HG02884 (cell line): Measurements from ENCODE around the gene MTHFD1L.

Source experiments
- ATAC-seq: cut with Tn5 transposase; IDR thresholded peaks from one replicate; pipeline ENCODE4 v1.9.1; 2021; ENCODE audit warnings: mild to moderate bottlenecking, moderate library complexity; ENCODE audit not compliant: unreplicated experiment

Gene MTHFD1L

GRCh38 chr6:150987371-150987828 lies 121.9 kb downstream of the MTHFD1L start:
- peak; percentile 91 for ATAC-seq

- ATAC-seq: no peak
Observed at GRCh38 chr6:150987855-150988464, 122.5 kb downstream of the MTHFD1L start.

DNA sequence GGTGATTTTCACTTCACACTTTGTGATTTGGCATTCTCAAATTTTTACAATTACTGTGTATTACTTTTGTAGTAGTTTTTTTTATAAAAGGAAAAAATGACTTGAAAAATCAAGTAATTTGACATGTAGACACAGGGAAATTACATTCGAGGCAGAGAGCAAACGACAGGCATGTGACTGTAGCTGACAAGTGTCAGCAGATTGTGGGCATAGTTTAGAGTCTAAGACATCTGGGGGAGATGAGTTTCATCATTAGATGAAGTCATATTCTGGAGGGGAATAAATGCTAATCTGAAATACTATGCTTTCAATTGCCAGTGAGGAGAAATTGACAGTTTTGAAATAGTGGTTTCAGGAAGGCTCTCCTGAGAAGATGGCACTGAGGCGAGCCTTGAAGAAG lies 126.0 kb downstream of the MTHFD1L start:
- ATAC-seq: no peak

DNA sequence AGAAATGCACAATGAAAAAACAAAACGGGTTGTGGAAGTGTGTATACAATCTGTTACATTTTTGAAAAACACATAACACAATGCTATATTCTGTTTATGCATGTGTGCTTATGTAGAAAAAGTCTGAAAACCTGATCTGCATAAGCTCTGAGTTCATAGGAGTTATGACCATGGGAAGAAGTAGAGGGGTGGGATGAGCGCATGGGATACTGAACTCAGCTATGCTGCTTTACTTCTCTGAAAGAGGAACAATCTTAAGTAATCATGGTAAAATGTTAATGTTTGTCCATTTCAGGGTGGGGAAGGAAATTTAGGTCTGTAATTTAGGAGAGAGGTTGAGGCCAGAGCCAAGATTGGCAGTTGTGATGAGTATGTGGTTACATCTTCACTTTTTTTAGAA lies 126.8 kb downstream of the MTHFD1L start:
- ATAC-seq: no peak

- ATAC-seq: no peak
Observed at GRCh38 chr6:150992703-150993102, 127.2 kb downstream of the MTHFD1L start.

DNA sequence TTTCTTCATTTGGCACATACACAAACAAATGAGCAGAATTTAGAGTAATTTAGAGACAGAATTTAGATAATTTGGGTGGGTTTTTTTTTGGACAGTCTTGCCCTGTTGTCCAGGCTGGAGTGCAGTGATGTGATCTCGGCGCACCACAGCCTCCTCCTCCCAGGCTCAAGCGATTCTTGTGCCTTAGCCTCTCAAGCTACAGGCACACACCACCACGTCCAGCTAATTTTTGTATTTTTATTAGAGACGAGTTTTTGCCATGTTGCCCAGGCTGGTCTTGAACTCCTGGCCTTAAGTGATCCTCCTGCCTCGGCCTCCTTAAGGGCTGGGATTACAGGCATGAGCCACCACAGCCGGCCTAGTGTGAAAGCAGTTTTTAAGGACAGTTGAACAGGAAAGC lies 127.8 kb downstream of the MTHFD1L start:
- no peak for ATAC-seq

- ATAC-seq: no peak
Observed at GRCh38 chr6:150994026-150994425, 128.5 kb downstream of the MTHFD1L start.

DNA sequence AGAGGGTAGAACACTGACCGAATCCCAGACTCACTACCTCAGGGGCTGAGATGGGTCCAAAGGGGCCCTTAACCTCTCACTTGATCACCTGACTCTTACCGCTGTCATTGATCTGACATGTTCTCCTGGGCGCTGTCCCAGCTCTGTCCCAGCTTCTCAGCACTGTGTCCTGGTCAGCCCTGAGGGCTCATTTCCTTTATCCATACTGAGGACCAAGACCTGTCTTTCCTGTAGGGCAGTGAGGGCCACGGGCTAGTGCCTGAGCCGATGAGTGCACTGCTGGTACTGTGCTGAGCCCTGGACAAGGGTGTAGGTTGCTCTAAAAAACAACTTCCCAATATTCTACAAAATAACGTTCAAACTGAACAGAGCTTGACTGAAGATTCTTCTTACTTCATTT lies 131.5 kb downstream of the MTHFD1L start:
- no peak for ATAC-seq

DNA sequence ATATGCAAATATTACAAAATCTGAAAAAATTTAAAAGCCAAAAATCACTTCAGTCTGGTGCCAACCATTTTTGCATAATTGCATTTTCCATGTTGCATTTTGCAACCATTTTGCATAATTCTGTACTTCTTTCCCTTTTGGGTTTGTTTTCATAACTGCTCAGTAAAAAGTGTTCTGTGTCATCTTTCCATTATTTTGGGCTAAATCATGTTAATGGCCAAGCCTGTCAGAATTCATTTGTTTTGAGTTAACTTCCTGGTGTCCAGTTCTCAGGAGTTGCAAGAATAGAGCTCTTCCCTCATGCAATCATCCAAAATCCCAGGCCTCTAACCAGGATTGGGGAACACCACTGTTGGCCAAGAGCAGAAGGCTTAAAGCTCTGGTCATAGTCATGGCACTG lies 133.6 kb downstream of the MTHFD1L start:
- ATAC-seq: no peak

DNA sequence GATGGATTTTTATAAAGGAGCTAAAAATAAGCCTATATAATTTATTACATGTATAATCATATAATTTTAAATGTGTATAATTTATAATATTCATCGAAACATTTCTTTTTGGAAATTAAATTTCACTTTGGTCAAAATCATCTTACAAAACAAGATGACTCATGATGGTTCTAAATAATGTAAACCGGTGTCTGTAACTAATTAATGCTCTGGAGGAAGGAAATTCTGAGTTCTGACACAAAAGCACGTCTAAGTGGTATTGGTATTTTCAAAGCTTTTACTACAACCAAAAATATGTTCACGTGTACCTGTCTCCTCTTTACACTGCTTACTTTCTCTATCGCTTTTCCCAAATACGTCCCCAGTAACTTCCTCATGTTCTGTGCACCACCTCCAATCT lies 134.1 kb downstream of the MTHFD1L start:
- ATAC-seq: no peak

- no peak for ATAC-seq
Observed at GRCh38 chr6:151001387-151002056, 136.0 kb downstream of the MTHFD1L start.

DNA sequence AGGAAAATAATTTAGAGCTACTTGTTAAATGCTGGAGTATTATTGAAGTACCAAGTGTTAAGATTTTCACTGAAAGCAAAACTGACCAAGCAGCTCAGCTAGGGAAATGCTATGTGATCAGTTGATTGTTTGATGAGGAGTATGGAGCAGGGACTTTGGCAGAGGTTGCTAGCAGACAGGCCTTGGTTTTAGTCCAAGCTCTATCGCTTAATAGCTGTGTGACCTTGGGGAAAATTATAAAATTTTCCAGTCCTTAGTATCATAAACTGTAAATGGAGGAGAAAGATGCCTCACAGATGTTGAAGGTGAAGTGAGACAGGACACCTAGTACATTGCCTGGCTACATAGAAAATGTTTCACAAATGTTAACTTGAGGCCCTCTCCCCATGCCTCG lies 136.6 kb downstream of the MTHFD1L start:
- no peak for ATAC-seq

GRCh38 chr6:151002491-151002935 lies 137.0 kb downstream of the MTHFD1L start:
- no peak for ATAC-seq

DNA sequence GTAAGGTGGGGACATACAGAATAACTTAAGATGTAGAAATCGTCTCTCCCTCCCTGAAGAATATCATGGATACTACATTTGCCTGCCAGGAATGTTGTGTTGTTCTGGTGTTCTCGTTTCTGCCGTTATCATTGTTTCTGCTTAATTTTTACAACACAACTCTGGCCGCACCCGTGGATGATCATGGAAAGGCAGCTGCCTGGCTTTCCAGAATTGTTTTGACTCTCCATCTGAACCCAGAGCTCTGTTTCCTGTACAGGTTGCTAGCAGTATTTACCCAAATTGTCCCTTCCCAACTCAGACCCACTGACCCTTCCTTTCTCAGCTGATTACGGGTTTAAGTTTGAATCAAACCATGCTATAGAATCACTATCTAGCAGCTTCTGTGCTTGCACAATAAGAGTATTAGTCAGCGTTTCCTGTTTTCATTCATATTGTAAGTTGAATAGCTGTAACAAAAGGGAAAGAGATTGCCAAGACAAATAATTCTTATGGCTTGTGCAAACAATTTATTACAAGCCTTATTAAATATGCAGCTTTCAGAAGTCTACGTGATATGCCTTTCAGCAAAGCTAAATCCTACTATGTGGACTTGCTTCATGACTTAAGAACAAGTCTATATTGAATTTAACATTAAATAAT lies 139.0 kb downstream of the MTHFD1L start:
- ATAC-seq: no peak

DNA sequence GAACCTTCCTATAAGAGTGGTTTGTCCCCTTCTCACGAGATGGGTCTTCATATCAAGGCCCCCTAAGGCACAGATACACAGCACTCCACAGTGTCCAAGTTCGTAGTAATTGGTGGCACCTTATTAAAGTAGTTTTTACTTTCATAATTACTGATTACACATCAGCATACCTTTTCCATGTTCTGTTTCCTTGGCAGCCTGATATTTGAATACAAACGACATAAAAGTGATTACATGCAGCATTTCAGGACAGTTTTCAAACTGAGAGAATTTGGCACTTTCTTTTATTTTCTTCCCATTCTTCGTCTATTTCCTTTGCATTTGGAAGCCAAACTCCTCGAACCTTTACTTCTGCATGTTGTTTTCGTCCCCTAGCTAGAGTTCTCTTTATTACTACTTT lies 139.7 kb downstream of the MTHFD1L start:
- no peak for ATAC-seq

DNA sequence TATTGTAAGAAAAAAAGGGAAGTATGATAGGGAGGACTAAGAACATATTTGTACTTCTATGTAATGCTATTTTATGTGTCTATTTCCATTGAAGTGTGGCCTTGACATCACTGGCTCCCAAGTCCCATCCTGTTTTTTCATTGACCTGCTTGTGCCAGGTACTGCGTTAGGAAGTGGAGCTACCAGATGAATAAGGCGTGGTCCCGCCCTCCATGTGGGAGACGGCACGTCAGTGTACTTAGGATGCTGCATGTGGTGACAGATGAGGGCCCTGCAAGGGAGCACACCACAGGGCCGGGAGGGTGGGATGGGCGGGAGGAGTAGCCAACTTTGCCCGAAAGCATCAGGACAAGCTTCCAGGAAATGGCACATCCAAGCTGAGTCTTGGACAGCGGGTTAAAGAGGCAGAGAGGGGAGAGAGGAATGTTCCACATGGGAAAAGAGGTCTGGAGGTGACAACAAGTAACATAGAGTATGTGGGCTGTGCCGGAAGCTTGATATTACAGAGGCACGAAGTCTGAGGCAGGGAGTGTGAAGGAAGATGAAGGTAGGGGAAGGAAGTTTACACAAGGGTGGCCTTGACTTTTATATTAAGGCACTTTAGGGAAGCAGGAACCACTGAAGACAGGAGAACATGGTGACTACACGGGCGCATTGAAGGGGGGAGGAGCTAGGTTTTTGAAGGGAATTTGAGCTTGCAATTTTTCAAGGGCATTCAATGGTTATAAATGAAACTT lies 140.6 kb downstream of the MTHFD1L start:
- no peak for ATAC-seq

GRCh38 chr6:151007076-151007475 lies 141.6 kb downstream of the MTHFD1L start:
- no peak for ATAC-seq

DNA sequence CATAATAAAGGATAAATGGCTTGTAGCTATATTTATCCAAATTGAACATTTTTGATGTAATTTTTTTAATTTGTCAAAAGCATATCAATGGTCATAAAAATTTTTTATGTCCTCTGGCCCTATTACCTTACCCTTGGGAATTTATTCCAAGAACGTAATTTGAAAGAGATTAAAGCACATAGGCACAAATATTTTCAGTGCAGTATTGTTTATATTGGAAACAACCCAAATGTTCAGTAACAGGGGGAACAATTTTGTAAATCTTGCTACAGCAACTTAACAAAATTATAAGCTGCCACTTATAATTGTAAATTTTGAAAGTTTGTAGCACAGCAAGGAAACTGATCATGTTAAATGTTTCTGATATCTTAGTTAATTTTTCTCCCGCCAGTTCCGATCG lies 142.4 kb downstream of the MTHFD1L start:
- no peak for ATAC-seq

DNA sequence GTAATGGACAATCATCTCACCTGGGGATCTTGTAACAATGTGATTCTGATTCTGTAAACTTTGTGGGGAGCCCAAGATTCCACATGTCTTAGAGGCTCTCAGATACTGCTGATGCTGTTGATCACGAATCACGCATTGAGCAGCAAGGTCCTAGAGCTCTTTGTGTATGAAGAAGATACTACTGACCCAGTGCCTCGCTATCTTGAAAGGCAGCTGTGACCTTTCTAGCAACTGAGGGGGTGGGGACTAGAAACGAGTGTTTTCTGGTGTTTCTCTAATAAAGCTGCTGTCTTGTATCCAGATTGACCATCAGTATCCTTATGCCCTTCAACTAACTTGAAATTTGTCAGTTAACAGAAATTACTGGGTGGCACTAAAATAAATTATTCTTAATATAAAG lies 142.9 kb downstream of the MTHFD1L start:
- ATAC-seq: no peak

DNA sequence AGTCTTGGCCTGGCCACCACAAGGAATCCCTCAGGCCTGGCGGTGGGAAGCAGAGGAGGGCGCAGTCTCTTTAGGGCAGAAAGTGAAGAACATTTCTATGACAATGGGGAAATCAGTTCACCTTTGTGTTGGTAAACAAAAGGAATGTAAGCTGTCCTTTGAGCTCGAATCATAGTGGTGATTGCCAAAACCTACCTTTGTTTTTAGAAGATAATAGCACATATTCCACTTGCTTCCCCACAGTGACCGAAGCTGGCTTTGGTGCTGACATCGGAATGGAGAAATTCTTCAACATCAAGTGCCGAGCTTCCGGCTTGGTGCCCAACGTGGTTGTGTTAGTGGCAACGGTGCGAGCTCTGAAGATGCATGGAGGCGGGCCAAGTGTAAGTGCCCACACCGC lies 144.1 kb downstream of the MTHFD1L start:
- no peak for ATAC-seq

GRCh38 chr6:151010071-151010470 lies 144.6 kb downstream of the MTHFD1L start:
- ATAC-seq: no peak
